Measurements from ENCODE around the gene FBXL4. TPM values are rescaled to one million over a fixed set of nuclear protein-coding genes. Genes with fewer than 3 reads are reported as not detected.

FBXL4 gene
- total and polyA plus RNA-seq, 2 of the 8 experiments (the other 6 are each of a cell fraction or from before 2014, with no cell fraction given) = 6.9 to 13.8 TPM

GRCh38 chr6:98977671-98978292, 30.0 kb upstream of the FBXL4 start:
- POLR2A ChIA-PET (ENCODE audit: partially characterized antibody) = no interaction called here
- H3K9ac ChIP-seq (replicated peaks in 1 of 4; ENCODE audit: extremely low read depth in 1 of 4, low read depth in 3 of 4, low read length in 3 of 4) = no peak overlapping the region
- CTCF ChIA-PET (ENCODE audit: partially characterized antibody) = interaction anchor here (1.0 to 1.1 kb wide), 2 partner anchors 13 to 49 kb away, joined by 3 read pairs; no protein-coding TSS in a partner anchor
- no peak for TF ChIP-seq SRF (IDR thresholded peaks at IDR 0.05; ENCODE audit: low read depth, low read length)
- no peak for TF ChIP-seq FOSL1 (IDR thresholded peaks at IDR 0.05; ENCODE audit: insufficient read depth, low read depth, low read length)
- no peak for TF ChIP-seq NRF1 (IDR thresholded peaks at IDR 0.05; ENCODE audit: low read depth, low read length)
- no peak for TF ChIP-seq RXRA (IDR thresholded peaks at IDR 0.05; ENCODE audit: insufficient read depth, low read depth, low read length)
- TF ChIP-seq HDAC6 (IDR thresholded peaks at IDR 0.05; ENCODE audit: low read depth, low read length) = no peak
- no peak overlapping the region for H2BK120ac ChIP-seq (replicated peaks; ENCODE audit: low read depth, low read length)
- H2BK20ac ChIP-seq (ENCODE audit: low read length) = no peak overlapping the region
- H3K23me2 ChIP-seq (ENCODE audit: low read depth, low read length) = no peaks in the 10 kb centered on the region
- H2BK12ac ChIP-seq (ENCODE audit: low read depth, low read length) = no peak overlapping the region
- no peaks in the 10 kb centered on the region for H3K79me1 ChIP-seq (ENCODE audit: low read depth, low read length)
- H3K4me3 ChIP-seq (ENCODE audit: extremely low read depth in 1 of 4, insufficient read depth in 2 of 4, low read depth in 3 of 4, low read length in 4 of 4) = no peak overlapping the region
- H3K14ac ChIP-seq (ENCODE audit: insufficient read length) = no peak overlapping the region
- no peaks in the 10 kb centered on the region for H3K79me2 ChIP-seq (ENCODE audit: control insufficient read depth in 1 of 2, insufficient read depth in 2 of 2, low read length in 2 of 2)
- no peak overlapping the region for H4K8ac ChIP-seq (ENCODE audit: extremely low read depth, insufficient read depth, low read length)
- no peaks in the 10 kb centered on the region for H3K9me3 ChIP-seq (ENCODE audit: insufficient read depth in 2 of 2, low read depth in 1 of 2, low read length in 1 of 2)
- H4K20me1 ChIP-seq (replicated peaks in 1 of 2; ENCODE audit: control insufficient read depth in 1 of 2, insufficient read depth in 2 of 2, low read length in 2 of 2) = no peaks in the 10 kb centered on the region
- no peak overlapping the region for H2AK5ac ChIP-seq (ENCODE audit: low read depth, low read length)
- no peak overlapping the region for H3K56ac ChIP-seq (replicated peaks; ENCODE audit: insufficient read length, low read depth, low read length)
- no peak overlapping the region for H2AFZ ChIP-seq (ENCODE audit: low read length)
- H3K4me2 ChIP-seq (ENCODE audit: insufficient read depth in 1 of 2, low read depth in 2 of 2, low read length in 2 of 2) = no peak overlapping the region
- H4K91ac ChIP-seq (replicated peaks; ENCODE audit: insufficient read length, low read length) = no peak overlapping the region
- no peak overlapping the region for H3K23ac ChIP-seq (ENCODE audit: insufficient read length)
- H3K27me3 ChIP-seq (replicated peaks in 1 of 4; ENCODE audit: control insufficient read depth in 3 of 4, extremely low read depth in 1 of 4, insufficient read depth in 3 of 4, low read length in 3 of 4) = no peaks in the 10 kb centered on the region
- H3K4ac ChIP-seq (replicated peaks; ENCODE audit: insufficient read length, low read depth, low read length) = no peak overlapping the region
- H4K5ac ChIP-seq (ENCODE audit: insufficient read length, low read depth, low read length) = no peak overlapping the region
- no peaks in the 10 kb centered on the region for H3K36me3 ChIP-seq (ENCODE audit: control insufficient read depth in 2 of 4, insufficient read depth in 4 of 4, low read length in 3 of 4)
- 79% methylated on average over 2 of the region's 2 CpGs; no CpG with 5 or more reads in 1 of the 2 experiments for WGBS, 2 experiments (ENCODE audit: extremely low coverage in 1 of 2, insufficient coverage in 1 of 2, insufficient read length in 1 of 2, insufficient replicate concordance in 2 of 2, low coverage in 1 of 2, low lambda C conversion rate in 2 of 2, missing lambda C conversion rate in 1 of 2)
- FAIRE-seq = no peak
- no peak overlapping the region for H2BK15ac ChIP-seq (ENCODE audit: low read length)
- no peak for DNase-seq (ENCODE audit: low read depth in 1 of 2, low spot score in 2 of 2)
- H3K4me1 ChIP-seq (replicated peaks in 1 of 4; ENCODE audit: control insufficient read depth in 3 of 4, insufficient read depth in 4 of 4, low read length in 3 of 4) = no peaks in the 10 kb centered on the region
- H2BK5ac ChIP-seq (ENCODE audit: low read depth, low read length) = no peak overlapping the region
- H3K27ac ChIP-seq (ENCODE audit: low read depth, low read length) = no peak overlapping the region
- H3K18ac ChIP-seq (ENCODE audit: extremely low read depth, low read length) = no peak overlapping the region

Data from H1 (cell line).